MM.1S (cell line): ENCODE data around the gene MYL10.

Experiments
- CTCF ChIP-seq: fragments of 300-600 bp; sonication (generic); IDR thresholded peaks from 2 replicates; pipeline ENCODE4 v1.5.1; 2016; ENCODE audit warnings: antibody characterized with exemption, low read length, mixed read lengths
- EZH2 ChIP-seq: fragments of 300-600 bp; sonication (generic); optimal IDR thresholded peaks from 2 replicates; pipeline ENCODE3; 2017; ENCODE audit warnings: low read depth, mild to moderate bottlenecking, antibody characterized with exemption, low read length, mixed read lengths
- EZH2phosphoT487 ChIP-seq: fragments of 300-600 bp; sonication (generic); IDR thresholded peaks from 2 replicates; pipeline ENCODE4 v1.6.1; 2018; ENCODE audit warnings: antibody characterized with exemption, low read length

GRCh38 chr7:101582971-101583370 lies 46.1 kb downstream of the MYL10 start:
- TF ChIP-seq EZH2 (no peak), EZH2phosphoT487 (no peak), CTCF (no peak)
